Mesodermal cell (in vitro differentiated cells): Measurements from ENCODE around the gene GVQW3.

Experiments used
- H3K27ac ChIP-seq: 2 replicates; pipeline ENCODE4 v1.7.0; 2013; ENCODE audit warnings: mild to moderate bottlenecking, low read depth, low read length, moderate library complexity; ENCODE audit not compliant: severe bottlenecking
- H3K36me3 ChIP-seq: 2 replicates; pipeline ENCODE4 v1.7.1; 2013; ENCODE audit warnings: mild to moderate bottlenecking, low read length, moderate library complexity; ENCODE audit not compliant: control insufficient read depth, insufficient read depth
- H3K4me1 ChIP-seq: one replicate; pipeline ENCODE4 v1.7.1; 2013; ENCODE audit warnings: mild to moderate bottlenecking, low read length; ENCODE audit not compliant: insufficient read depth, control insufficient read depth, poor library complexity, severe bottlenecking
- H3K4me3 ChIP-seq: 2 replicates; pipeline ENCODE4 v1.7.0; 2013; ENCODE audit warnings: low read length, control low read depth, mild to moderate bottlenecking; ENCODE audit not compliant: insufficient read depth, poor library complexity, severe bottlenecking; ENCODE audit errors: extremely low read depth
- H3K9me3 ChIP-seq: 2 replicates; pipeline ENCODE4 v1.7.1; 2013; ENCODE audit warnings: mild to moderate bottlenecking, low read length, moderate library complexity; ENCODE audit not compliant: control insufficient read depth
- WGBS, 2 experiments: methylation state at CpG; one replicate each; pipeline ENCODE4 v1.1.5; 2013; ENCODE audit warnings: missing lambda C conversion rate in 2 of 2; ENCODE audit not compliant: insufficient coverage in 2 of 2; 5-methylcytosine and 5-hydroxymethylcytosine counted together

Gene GVQW3

DNA sequence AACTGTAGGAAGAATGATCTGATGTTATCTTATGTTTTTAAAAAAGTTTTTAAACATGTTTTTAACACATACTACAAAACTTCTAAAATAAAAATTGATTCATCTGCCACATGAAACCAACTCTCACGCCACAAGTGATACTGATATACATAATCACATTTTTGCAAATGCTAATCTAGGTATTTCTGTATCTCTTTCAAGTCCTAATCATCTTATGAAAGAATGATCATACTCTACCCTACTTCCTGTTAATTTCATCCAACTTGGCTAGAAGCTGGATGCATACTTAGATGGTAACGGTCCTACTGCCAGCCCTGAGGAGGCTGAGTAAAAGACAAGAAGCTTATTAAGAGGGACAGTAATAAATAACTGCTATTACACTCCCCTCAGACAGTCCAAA is 19.3 kb upstream of the GVQW3 start:
- H3K36me3 ChIP-seq: peaks cover 20% of the 10 kb centered on the region
- no peak overlapping the region for H3K27ac ChIP-seq
- no peak overlapping the region for H3K4me3 ChIP-seq
- no peaks in the 10 kb centered on the region for H3K9me3 ChIP-seq
- 100% methylated on average over 1 of the region's 2 CpGs; no CpG with 5 or more reads in 1 of the 2 experiments for WGBS, 2 experiments
- H3K4me1 ChIP-seq: no peaks in the 10 kb centered on the region

GRCh38 chr11:76362716-76363115 is 18.4 kb upstream of the GVQW3 start:
- H3K36me3 ChIP-seq: peaks cover 20% of the 10 kb centered on the region
- WGBS, 2 experiments: 96 to 100% methylated on average over 3 of the region's 7 CpGs

DNA sequence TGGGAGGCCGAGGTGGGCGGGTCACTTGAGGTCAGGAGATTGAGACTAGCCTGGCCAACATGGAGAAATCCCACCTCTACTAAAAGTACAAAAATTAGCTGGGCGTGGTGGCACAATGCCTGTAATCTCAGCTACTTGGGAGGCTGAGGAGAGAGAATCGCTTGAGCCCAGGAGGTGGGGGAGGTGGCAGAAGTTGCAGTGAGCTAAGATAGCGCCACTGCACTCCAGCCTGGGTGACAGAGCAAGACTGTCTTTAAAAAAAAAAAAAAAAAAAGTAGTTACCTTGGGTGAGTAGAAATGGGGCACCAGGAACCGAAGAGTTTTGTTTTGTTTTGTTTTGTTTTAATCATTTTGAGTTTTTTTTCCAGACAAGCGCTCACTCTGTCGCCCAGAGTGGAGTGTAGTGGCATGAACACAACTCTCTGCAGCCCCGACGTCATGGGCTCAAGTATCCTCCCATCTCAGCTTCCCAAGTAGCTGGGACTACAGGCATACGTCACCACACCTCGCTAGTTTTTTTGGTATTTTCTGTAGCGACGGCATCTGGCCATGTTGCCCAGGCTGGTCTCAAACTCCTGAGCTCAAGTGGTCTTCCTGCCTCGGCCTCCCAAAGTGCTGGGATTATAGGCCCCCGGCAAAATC is 16.0 kb upstream of the GVQW3 start:
- H3K9me3 ChIP-seq: no peaks in the 10 kb centered on the region
- WGBS, 2 experiments: 91% methylated on average over 13 of the region's 16 CpGs
- peaks cover 12% of the 10 kb centered on the region for H3K36me3 ChIP-seq
- H3K4me1 ChIP-seq: no peaks in the 10 kb centered on the region
- H3K4me3 ChIP-seq: no peak overlapping the region
- no peak overlapping the region for H3K27ac ChIP-seq

More at GRCh38 chr11:76362716-76363115, 18.4 kb upstream of the GVQW3 start:
- Histone ChIP-seq H3K9me3 (no peaks in the 10 kb centered on the region), H3K4me1 (no peaks in the 10 kb centered on the region), H3K4me3 (no peak overlapping the region), H3K27ac (no peak overlapping the region)

DNA sequence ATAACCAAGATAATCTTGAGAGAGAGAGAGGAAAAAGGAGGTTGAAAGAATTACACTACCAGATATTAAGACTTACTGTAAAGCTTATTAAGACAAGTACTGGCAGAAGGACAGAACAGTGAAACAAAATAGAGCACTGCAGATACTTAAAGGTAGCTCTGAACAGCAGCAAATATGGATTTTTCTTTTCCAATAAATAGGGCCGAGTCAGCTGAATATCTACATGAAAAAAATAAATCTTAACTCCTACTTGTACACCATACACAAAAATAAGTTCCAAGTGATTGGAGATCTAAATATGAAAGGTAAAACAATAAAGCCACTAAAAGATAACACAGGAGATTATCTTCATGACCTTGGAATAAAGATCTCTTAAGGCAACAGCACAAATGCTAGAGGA is 12.6 kb upstream of the GVQW3 start:
- Histone ChIP-seq H3K4me1 (peaks cover 8% of the 10 kb centered on the region), H3K9me3 (no peaks in the 10 kb centered on the region), H3K27ac (no peak overlapping the region), H3K36me3 (peaks cover 7% of the 10 kb centered on the region), H3K4me3 (no peak overlapping the region)
- no CpG with 5 or more reads among the region's 1 CpG for WGBS, 2 experiments

DNA sequence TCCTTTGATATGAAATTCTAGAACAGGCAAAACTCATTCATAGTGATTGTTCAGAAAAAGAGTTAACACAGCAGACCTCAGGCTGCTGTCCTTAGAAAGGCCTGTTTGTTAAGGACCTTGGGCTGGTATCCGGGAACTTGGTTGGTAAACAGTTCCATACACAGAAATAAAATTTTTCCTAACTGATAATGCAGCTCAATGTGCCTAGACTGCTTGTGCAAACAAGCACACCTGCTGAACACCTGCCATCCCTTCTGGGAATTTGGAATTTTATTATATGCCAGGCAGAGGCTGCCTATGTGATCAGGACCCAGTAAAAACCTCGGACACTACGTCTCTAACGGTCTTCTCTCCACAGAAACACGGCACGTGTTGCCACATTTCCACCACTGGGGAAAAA is 11.7 kb upstream of the GVQW3 start:
- Histone ChIP-seq H3K4me3 (no peak overlapping the region), H3K9me3 (no peaks in the 10 kb centered on the region), H3K27ac (no peak overlapping the region), H3K36me3 (peaks cover 7% of the 10 kb centered on the region), H3K4me1 (peaks cover 8% of the 10 kb centered on the region)
- 90 to 94% methylated on average over 5 to 6 of the region's 6 CpGs for WGBS, 2 experiments

DNA sequence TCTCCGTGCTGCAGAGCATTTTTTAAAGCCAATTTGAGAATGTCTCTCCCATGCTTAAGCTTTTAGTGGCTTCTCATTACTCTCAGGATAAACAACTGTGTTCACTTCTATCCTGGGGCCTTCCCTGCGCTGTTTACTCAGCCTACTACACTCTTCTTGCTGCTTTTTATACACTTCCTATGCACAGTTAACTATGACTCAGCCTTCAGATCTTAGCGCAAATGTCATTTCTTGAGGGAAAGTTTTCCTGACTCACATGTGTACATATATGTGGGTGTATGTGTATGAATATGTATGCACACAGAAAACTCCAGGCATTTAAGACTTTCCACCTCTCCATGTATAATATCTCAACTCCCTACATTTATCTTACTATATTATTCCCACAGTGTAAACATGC is 10.0 kb upstream of the GVQW3 start:
- 89 to 100% methylated on average over 2 of the region's 3 CpGs for WGBS, 2 experiments
- peak overlapping the region; percentile 8 for H3K27ac ChIP-seq

DNA sequence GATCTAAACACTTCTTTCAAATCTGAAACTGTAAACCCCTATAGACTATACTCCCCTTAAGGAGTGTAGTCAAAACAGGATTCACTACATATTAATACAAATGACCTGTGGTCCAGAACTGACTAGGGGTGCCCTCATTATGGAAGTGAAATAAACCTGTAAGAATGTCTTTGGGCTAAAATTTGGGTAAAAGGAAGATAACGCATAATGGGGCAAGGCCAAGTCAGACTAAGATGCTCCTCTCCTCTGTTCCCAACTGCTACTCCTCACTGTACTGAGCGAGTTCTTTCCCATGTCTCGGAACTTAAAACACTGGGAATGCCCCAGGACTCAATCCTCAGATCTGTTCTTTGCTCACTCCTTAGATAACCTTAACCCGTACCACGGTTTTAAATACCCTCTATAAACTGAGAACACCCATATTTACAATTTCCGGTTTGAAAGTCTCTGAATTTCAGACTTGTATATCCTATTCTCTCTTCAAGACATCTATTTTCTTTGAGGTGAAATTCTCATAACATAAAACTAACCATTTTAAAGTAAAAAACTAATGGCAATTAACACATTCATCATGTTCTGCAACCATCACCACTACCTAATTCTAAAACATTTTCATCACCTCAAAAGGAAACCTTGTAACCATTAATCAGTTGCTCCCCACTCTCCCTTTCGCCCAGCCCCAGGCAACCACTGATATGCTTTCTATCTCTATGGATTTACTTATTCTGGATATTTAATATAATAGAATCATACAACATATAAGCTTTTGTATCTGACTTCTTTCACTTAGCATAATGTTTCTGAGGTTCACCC is 4.2 kb upstream of the GVQW3 start:
- Histone ChIP-seq H3K9me3 (no peaks in the 10 kb centered on the region), H3K36me3 (no peaks in the 10 kb centered on the region), H3K27ac (no peak overlapping the region), H3K4me3 (no peak overlapping the region), H3K4me1 (peaks cover 9% of the 10 kb centered on the region)
- 85 to 89% methylated on average over 6 of the region's 7 CpGs for WGBS, 2 experiments

More for the DNA sequence above, 10.0 kb upstream of the GVQW3 start:
- no peaks in the 10 kb centered on the region for H3K36me3 ChIP-seq
- H3K9me3 ChIP-seq: no peaks in the 10 kb centered on the region
- no peak overlapping the region for H3K4me3 ChIP-seq
- peaks cover 8% of the 10 kb centered on the region for H3K4me1 ChIP-seq

DNA sequence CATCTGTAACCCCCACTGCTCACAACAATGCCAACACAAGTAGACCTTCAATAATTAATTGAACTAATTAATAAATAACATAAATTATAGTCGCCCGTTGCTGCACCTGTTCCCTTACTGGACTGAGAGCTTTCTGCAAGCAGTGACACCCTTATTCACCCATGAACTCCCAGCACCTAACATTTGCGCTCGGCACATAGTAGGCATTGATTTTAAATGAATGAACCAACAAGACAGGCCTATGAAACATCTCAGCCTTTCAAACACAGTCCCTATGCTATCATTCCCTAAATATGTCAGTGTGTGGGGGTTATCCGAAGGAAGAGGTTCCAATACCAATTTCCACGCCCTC is 1.3 kb upstream of the GVQW3 start:
- Histone ChIP-seq H3K9me3 (no peaks in the 10 kb centered on the region), H3K36me3 (no peaks in the 10 kb centered on the region), H3K4me3 (peak overlapping the region; percentile 83), H3K4me1 (peaks cover 12% of the 10 kb centered on the region), H3K27ac (no peak overlapping the region)
- 80% methylated on average over 1 of the region's 6 CpGs; no CpG with 5 or more reads in 1 of the 2 experiments for WGBS, 2 experiments

GRCh38 chr11:76380159-76380976 is 755 bp upstream of the GVQW3 start:
- Histone ChIP-seq H3K4me3 (peak overlapping the region; percentile 83), H3K36me3 (no peaks in the 10 kb centered on the region), H3K4me1 (peaks cover 12% of the 10 kb centered on the region), H3K27ac (no peak overlapping the region), H3K9me3 (no peaks in the 10 kb centered on the region)
- 0 to 2% methylated on average over 42 to 44 of the region's 85 CpGs for WGBS, 2 experiments

DNA sequence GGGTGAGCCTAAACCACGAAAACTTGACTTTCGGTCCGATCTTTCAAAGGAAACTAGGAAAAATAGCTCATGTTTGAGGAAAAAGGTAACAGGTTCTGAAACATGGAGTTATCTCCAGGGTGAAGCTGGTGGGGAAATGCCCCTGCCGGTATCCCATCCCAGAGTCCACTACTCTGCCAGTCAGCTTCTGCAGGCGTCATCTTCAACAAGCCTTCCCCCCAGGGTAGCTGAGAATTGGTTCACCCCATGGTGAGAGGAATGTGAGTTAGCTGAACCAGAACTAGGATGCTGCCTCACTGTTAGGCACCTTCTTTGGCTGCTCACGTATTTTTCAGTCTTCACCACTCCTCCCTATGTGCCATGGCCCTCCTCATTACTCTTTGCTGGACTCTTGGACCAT is 1.1 kb downstream of the GVQW3 start:
- no peak overlapping the region for H3K27ac ChIP-seq
- WGBS, 2 experiments: 73 to 86% methylated on average over 4 to 6 of the region's 6 CpGs

More for the DNA sequence above, 1.1 kb downstream of the GVQW3 start:
- no peaks in the 10 kb centered on the region for H3K9me3 ChIP-seq
- H3K36me3 ChIP-seq: no peaks in the 10 kb centered on the region
- peaks cover 12% of the 10 kb centered on the region for H3K4me1 ChIP-seq
- peak overlapping the region; percentile 83 for H3K4me3 ChIP-seq
